IPS-18a (cell line): Measurements from ENCODE around the gene ADAMTSL1.

Experiments used
- H3K27ac ChIP-seq: one replicate; pipeline ENCODE4 v1.5.1; 2013; ENCODE audit warnings: low read length
- H3K27me3 ChIP-seq: one replicate; pipeline ENCODE4 v1.6.1; 2013; ENCODE audit warnings: mild to moderate bottlenecking, low read length; ENCODE audit not compliant: control insufficient read depth, insufficient read depth
- H3K36me3 ChIP-seq: one replicate; pipeline ENCODE4 v1.6.1; 2013; ENCODE audit warnings: low read depth, low read length; ENCODE audit not compliant: control insufficient read depth
- H3K4me1 ChIP-seq: one replicate; pipeline ENCODE4 v1.6.1; 2013; ENCODE audit warnings: low read depth, low read length; ENCODE audit not compliant: control insufficient read depth
- H3K4me3 ChIP-seq: one replicate; pipeline ENCODE4 v1.5.1; 2013; ENCODE audit warnings: low read length
- H3K9ac ChIP-seq: one replicate; pipeline ENCODE4 v1.6.1; 2013; ENCODE audit warnings: mild to moderate bottlenecking, low read length, moderate library complexity
- H3K9me3 ChIP-seq: one replicate; pipeline ENCODE4 v1.6.1; 2013; ENCODE audit warnings: low read depth, low read length; ENCODE audit not compliant: control insufficient read depth

ADAMTSL1 gene

GRCh38 chr9:18490641-18491370 is 16.9 kb downstream of the ADAMTSL1 start:
- Histone ChIP-seq H3K27ac (no peak overlapping the region), H3K36me3 (no peaks in the 10 kb centered on the region), H3K9me3 (no peaks in the 10 kb centered on the region), H3K4me1 (no peaks in the 10 kb centered on the region), H3K27me3 (no peaks in the 10 kb centered on the region), H3K4me3 (no peak overlapping the region), H3K9ac (no peak overlapping the region)

- no peak overlapping the region for H3K27ac ChIP-seq
- H3K9me3 ChIP-seq, result no peaks in the 10 kb centered on the region
- H3K9ac ChIP-seq, result no peak overlapping the region
- H3K4me3 ChIP-seq, result no peak overlapping the region
- no peaks in the 10 kb centered on the region for H3K36me3 ChIP-seq
- no peaks in the 10 kb centered on the region for H3K27me3 ChIP-seq
- no peaks in the 10 kb centered on the region for H3K4me1 ChIP-seq
Measured at GRCh38 chr9:18492612-18493011, 18.7 kb downstream of the ADAMTSL1 start.

DNA sequence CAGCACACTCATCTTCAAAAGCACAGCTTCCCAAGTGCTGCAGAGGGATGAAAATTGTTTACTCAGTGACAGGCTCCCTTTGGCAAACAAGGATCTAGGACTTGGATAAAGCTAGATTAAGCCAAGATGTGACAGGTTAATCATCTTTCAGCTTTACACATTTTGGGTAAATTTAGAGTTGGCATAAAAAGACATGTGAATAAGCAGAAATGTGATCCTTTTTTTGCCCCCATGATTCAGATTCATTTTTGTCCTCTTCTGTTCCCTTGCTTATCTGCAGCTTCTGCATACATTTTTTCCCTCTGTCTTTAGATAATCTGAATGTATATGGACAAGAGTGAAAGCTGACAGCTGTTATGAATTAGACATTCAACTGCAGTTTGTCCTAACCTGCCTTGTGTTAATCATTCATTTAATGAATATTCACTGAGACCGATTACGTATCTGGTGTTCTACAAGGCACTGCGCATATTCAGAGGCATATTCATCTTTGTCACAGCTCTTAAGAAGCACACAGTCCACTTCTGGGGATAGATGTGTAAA is 19.6 kb downstream of the ADAMTSL1 start:
- Histone ChIP-seq H3K4me1 (no peaks in the 10 kb centered on the region), H3K27me3 (no peaks in the 10 kb centered on the region), H3K36me3 (no peaks in the 10 kb centered on the region), H3K9ac (no peak overlapping the region), H3K9me3 (no peaks in the 10 kb centered on the region), H3K27ac (no peak overlapping the region), H3K4me3 (no peak overlapping the region)

GRCh38 chr9:18495065-18495464 is 21.1 kb downstream of the ADAMTSL1 start:
- Histone ChIP-seq H3K9me3 (no peaks in the 10 kb centered on the region), H3K9ac (no peak overlapping the region), H3K4me1 (no peaks in the 10 kb centered on the region), H3K4me3 (no peak overlapping the region), H3K36me3 (no peaks in the 10 kb centered on the region), H3K27me3 (no peaks in the 10 kb centered on the region), H3K27ac (no peak overlapping the region)

GRCh38 chr9:18496256-18497000 is 22.5 kb downstream of the ADAMTSL1 start:
- Histone ChIP-seq H3K4me3 (no peak overlapping the region), H3K36me3 (no peaks in the 10 kb centered on the region), H3K9ac (no peak overlapping the region), H3K27ac (no peak overlapping the region), H3K4me1 (no peaks in the 10 kb centered on the region), H3K9me3 (no peaks in the 10 kb centered on the region), H3K27me3 (no peaks in the 10 kb centered on the region)

DNA sequence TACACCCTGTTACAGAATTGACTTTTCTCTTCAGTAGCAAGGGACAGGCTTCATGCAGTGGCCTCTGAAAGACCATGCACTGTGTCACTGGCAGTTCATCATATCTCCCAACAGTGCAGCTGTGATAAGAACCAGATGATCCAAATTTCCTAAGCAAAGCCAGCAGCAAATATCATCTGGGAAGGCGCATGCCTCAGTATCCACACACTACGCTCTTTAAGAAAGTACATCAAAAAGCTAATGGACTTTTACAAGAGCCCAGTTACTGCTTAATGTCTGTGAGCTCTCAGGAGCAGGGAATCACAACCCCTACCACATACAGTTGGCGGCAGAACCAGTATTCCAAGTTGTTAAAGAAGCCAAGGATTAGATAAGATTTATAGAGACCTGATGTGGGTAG is 25.1 kb downstream of the ADAMTSL1 start:
- no peak overlapping the region for H3K9ac ChIP-seq
- H3K27ac ChIP-seq, result no peak overlapping the region
- no peaks in the 10 kb centered on the region for H3K27me3 ChIP-seq
- no peak overlapping the region for H3K4me3 ChIP-seq
- H3K4me1 ChIP-seq, result peaks cover 9% of the 10 kb centered on the region
- no peaks in the 10 kb centered on the region for H3K36me3 ChIP-seq
- no peaks in the 10 kb centered on the region for H3K9me3 ChIP-seq

GRCh38 chr9:18499980-18500379 is 26.0 kb downstream of the ADAMTSL1 start:
- no peaks in the 10 kb centered on the region for H3K27me3 ChIP-seq
- H3K36me3 ChIP-seq, result no peaks in the 10 kb centered on the region
- H3K27ac ChIP-seq, result no peak overlapping the region

GRCh38 chr9:18500451-18500850 is 26.5 kb downstream of the ADAMTSL1 start:
- no peaks in the 10 kb centered on the region for H3K27me3 ChIP-seq
- H3K27ac ChIP-seq, result no peak overlapping the region
- no peak overlapping the region for H3K9ac ChIP-seq
- peaks cover 17% of the 10 kb centered on the region for H3K4me1 ChIP-seq
- no peaks in the 10 kb centered on the region for H3K36me3 ChIP-seq
- H3K4me3 ChIP-seq, result no peak overlapping the region
- no peaks in the 10 kb centered on the region for H3K9me3 ChIP-seq

More at GRCh38 chr9:18499980-18500379, 26.0 kb downstream of the ADAMTSL1 start:
- no peak overlapping the region for H3K9ac ChIP-seq
- H3K4me3 ChIP-seq, result no peak overlapping the region
- H3K9me3 ChIP-seq, result no peaks in the 10 kb centered on the region
- H3K4me1 ChIP-seq, result peaks cover 15% of the 10 kb centered on the region

DNA sequence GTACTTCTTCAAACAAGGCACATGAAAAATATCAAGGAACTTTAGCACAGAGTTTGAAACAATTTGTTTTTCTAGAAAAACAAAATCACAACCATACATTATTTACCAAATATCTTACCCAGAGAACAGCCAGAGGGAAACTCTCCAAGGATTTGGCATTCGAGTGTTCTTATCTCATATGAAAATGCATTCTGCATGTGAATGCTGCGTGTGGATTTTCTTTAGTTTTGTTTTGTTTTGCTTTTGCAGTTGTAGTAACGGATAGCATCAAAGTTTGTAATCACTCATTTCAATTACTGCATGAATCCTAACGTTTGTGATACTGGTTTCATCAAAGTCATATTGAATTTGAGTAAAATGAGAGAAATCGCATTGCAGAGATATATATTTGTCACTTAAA is 28.0 kb downstream of the ADAMTSL1 start:
- Histone ChIP-seq H3K4me3 (no peak overlapping the region), H3K27ac (no peak overlapping the region), H3K9ac (no peak overlapping the region), H3K4me1 (peaks cover 17% of the 10 kb centered on the region), H3K27me3 (no peaks in the 10 kb centered on the region), H3K36me3 (no peaks in the 10 kb centered on the region), H3K9me3 (no peaks in the 10 kb centered on the region)

DNA sequence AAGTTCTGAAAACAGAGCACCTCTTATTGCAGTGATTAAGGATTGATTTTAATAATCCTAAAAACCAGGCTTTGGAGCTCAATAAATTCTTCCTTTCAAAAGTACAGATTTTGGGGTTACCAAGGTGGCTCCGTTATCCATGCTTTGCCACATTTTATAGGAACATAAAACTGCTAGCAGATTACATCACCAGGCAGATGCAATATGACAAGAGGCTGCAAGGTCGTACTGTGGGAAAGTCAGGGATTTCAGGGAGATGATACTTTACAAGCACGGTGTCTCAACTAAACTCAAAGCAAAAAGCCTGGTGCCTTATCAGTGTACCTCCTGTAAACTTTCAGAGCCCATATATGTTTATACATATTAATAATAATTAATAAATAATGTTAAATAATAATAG is 28.6 kb downstream of the ADAMTSL1 start:
- Histone ChIP-seq H3K27me3 (no peaks in the 10 kb centered on the region), H3K27ac (no peak overlapping the region), H3K36me3 (no peaks in the 10 kb centered on the region), H3K9ac (no peak overlapping the region), H3K9me3 (no peaks in the 10 kb centered on the region), H3K4me1 (peaks cover 17% of the 10 kb centered on the region), H3K4me3 (no peak overlapping the region)

DNA sequence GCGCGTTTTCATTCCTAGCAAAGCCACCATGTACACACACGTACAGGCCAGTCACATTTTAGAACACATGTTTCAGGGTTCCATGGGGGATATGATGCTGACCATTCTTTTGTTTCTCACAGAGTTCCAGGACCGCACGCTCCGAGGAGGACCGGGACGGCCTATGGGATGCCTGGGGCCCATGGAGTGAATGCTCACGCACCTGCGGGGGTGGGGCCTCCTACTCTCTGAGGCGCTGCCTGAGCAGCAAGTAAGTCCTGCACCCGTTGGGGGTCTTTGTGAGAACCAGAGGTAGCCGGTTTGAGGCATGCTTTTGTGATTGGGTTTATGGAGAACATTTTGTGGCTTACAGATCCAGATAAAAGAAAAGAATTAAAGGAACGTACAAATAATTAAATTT is 30.8 kb downstream of the ADAMTSL1 start:
- H3K36me3 ChIP-seq, result no peaks in the 10 kb centered on the region
- no peaks in the 10 kb centered on the region for H3K9me3 ChIP-seq
- H3K4me1 ChIP-seq, result peaks cover 17% of the 10 kb centered on the region
- H3K27me3 ChIP-seq, result no peaks in the 10 kb centered on the region
- H3K4me3 ChIP-seq, result no peak overlapping the region
- no peak overlapping the region for H3K9ac ChIP-seq
- no peak overlapping the region for H3K27ac ChIP-seq
